Heart right ventricle (tissue), 16 donors: ENCODE measurements around the gene SERPINE2. TPM values are rescaled to one million over a fixed set of nuclear protein-coding genes. Genes with fewer than 3 reads are reported as not detected.
A peak's percentile ranks its signal among the peaks of the same experiment; 100 is the strongest.

Experiments
- ATAC-seq, 8 donors: fragments of 200-7000 bp; cut with Tn5 transposase; one replicate each; pipeline ENCODE4 v1.9.1; 2020; ENCODE audit warnings: mild to moderate bottlenecking in 8 of 8, moderate library complexity in 8 of 8, moderate number of reproducible peaks in 1 of 8
- DNase-seq, 2 donors: peaks; one replicate each; pipeline ENCODE4 v3.0.0-alpha.2; 2020
- H3K27ac ChIP-seq, 10 donors: fragments of 200-600 bp; sonication (generic) in 2 of 10; one replicate each; pipeline versions ENCODE4 v1.5.0 to v1.8.0; 2020 to 2022; ENCODE audit warnings: mild to moderate bottlenecking in 3 of 10
- H3K27me3 ChIP-seq, 7 donors: fragments of 200-600 bp; one replicate each; pipeline ENCODE4 v1.8.0; 2021 to 2022; ENCODE audit warnings: mild to moderate bottlenecking in 2 of 7
- H3K36me3 ChIP-seq, 9 donors: fragments of 200-600 bp; sonication (generic) in 1 of 9; one replicate each; pipeline versions ENCODE4 v1.5.0 to v1.8.0; 2020 to 2022; ENCODE audit warnings: mild to moderate bottlenecking in 2 of 9
- H3K4me1 ChIP-seq, 9 donors: fragments of 200-600 bp; sonication (generic) in 1 of 9; one replicate each; pipeline versions ENCODE4 v1.5.0 to v1.8.0; 2020 to 2022; ENCODE audit warnings: mild to moderate bottlenecking in 4 of 9
- H3K4me3 ChIP-seq, 10 donors: fragments of 200-600 bp; sonication (generic) in 2 of 10; one replicate each; pipeline versions ENCODE4 v1.5.0 to v1.8.0; 2020 to 2022; ENCODE audit warnings: mild to moderate bottlenecking in 7 of 10, moderate library complexity in 2 of 10
- H3K9me3 ChIP-seq, 11 donors: fragments of 200-600 bp in 10 of 11; sonication (generic) in 2 of 11; one replicate each; pipeline versions ENCODE4 v1.5.0 to v1.8.0; 2013 to 2022; ENCODE audit warnings: mild to moderate bottlenecking in 2 of 11, control low read depth in 1 of 11, moderate library complexity in 1 of 11
- CTCF ChIP-seq, 9 donors: fragments of 200-600 bp; sonication (generic) in 2 of 9; IDR thresholded peaks; one replicate each; pipeline versions ENCODE4 v1.5.0 to v1.8.0; 2021 to 2022; ENCODE audit warnings: antibody characterized with exemption in 9 of 9, mild to moderate bottlenecking in 5 of 9, moderate library complexity in 1 of 9
- WGBS, 2 donors: extraction: QIAGEN DNeasy Blood & Tissue Kit; methylation state at CpG; one replicate each; pipeline ENCODE4 v1.1.7; 2013; ENCODE audit warnings: inconsistent platforms in 1 of 2; 5-methylcytosine and 5-hydroxymethylcytosine counted together
- intact Hi-C, 10 donors: fragments of 100-400 bp; cut with DNase I; formaldehyde crosslinking; loops; one replicate each; pipeline versions ENCODE4 v1.11.1 to v1.14.2; 2022
- polyA plus RNA-seq, 2 donors: library from polyadenylated mRNA; stranded (reverse); fragments of 200-250 nt; gene quantifications; one replicate each; pipeline ENCODE4 v1.2.3, GENCODE V29; 2013
- total RNA-seq, 10 donors: library from RNA; stranded (reverse); fragmentation: NEBNext Ultra II Directional in 3 of 10; extraction: Animal tissue kit (Norgen Biotek cat#: 25700) in 3 of 10; gene quantifications; one replicate each; pipeline versions ENCODE4 v1.2.1 to v1.2.4, GENCODE V29; 2021 to 2023
- donor health status: Arrhythmogenic right ventricular cardiomyopathy.
- donor health status: ischemic (EF 13 %, LVEDD 7.1; RV severe dilation, severe dysfunction).
- donor health status: healthy with polysubstance abuse.
- donor health status: DM: no; HTN: yes; CAD: no.
- donor health status: DM: no; HTN: no; CAD: no.
- donor health status: ischemic (EF 25% LVEDD 6.9; RV normal size, moderate dysfunction).
- donor health status: ischemic (EF 25% LVEDD 5.7; RV mildly dilated, moderate dysfunction).
- donor health status: healthy.
- donor health status: DM: yes; HTN: yes; CAD: no.
- donor health status: Ischemic cardiomyopathy.
- donor health status: ischemic (EF 35%, LVEDD 5.7; RV mildly dilated, moderate dysfunction).
- donor health status: nonischemic (EF 11% LVEDD 7.7; RV severe dilation, severe dysfunction).
- donor health status: DM: yes; HTN: yes; CAD: no.
- donor health status: PGD.
- donor health status: ischemic (EF 29% LVEDD 5.4; RV normal size, mild dysfunction).
- donor health status: nonischemic (EF 23%, LVEDD 6.1; RV moderate dilation, normal function).

The SERPINE2 gene
- total and polyA plus RNA-seq, 12 donors = 5.3 to 56.6 (median 19.7) TPM

DNA sequence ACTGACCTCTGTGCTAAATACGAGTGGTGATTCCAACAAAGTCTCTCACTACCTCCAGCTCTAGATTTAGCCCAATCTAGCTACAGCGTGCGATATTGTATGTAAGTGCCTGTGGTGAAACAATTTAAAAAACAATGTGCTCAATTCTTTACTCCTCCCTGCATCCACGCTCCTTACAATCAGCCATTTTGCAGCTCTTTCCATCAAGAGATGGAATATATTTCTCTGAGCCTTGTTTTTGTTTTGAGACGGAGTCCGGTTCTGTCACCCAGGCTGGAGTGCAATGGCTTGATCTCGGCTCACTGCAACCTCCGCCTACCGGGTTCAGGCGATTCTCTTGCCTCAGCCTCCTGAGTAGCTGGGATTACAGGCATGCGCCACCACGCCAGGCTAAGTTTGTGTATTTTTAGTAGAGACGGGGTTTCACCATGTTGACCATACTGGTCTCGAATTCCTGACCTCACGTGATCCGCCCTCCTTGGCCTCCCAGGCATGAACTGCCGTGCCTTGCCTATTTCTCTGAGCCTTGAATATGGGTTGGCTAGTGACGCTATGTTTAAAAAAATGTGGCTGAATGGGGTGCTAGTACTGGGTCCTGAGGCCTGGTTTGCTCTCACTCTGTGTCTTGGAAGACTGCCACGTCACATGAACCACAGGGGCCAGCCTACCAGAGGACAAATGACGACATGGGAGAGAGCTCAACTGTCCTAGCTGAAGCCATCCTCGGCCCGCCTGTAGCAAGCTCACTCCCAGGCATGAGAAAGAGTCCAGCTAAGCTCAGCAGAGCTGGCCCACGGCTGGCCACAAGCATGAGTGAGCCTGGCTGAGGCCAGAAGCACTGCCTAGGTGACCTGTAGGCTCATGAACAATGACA lies 108.7 kb downstream of the SERPINE2 start:
- intact Hi-C loops = no loop called here
- Histone ChIP-seq H3K9me3 (peaks cover 0 to 18% (median 4%) of the 10 kb centered on the region in 11 donors), H3K27ac (peak overlapping the region in 8 of 10 donors; percentile 42 to 73 (median 60)), H3K4me3 (no peak overlapping the region), H3K4me1 (peaks cover 9 to 63% (median 54%) of the 10 kb centered on the region in 9 donors), H3K36me3 (no peaks in the 10 kb centered on the region), H3K27me3 (no peaks in the 10 kb centered on the region)
- 65 to 70% methylated on average over 23 of the region's 23 CpGs for WGBS, 2 donors
- TF ChIP-seq CTCF (IDR thresholded peaks at IDR 0.05) = no peak
- ATAC-seq = peak; percentile 85 to 96 (median 90)
- peak; percentile 42 to 78 for DNase-seq

GRCh38 chr2:223929571-223930102 lies 109.4 kb downstream of the SERPINE2 start:
- WGBS, 2 donors = 68 to 75% methylated on average over 4 of the region's 4 CpGs
- Histone ChIP-seq H3K4me1 (peaks cover 9 to 62% (median 48%) of the 10 kb centered on the region in 9 donors), H3K4me3 (no peak overlapping the region), H3K27me3 (no peaks in the 10 kb centered on the region), H3K27ac (peak overlapping the region in 4 of 10 donors; percentile 42 to 73 (median 64)), H3K9me3 (peaks cover 0 to 18% (median 4%) of the 10 kb centered on the region in 11 donors), H3K36me3 (no peaks in the 10 kb centered on the region)
- no peak for DNase-seq
- no peak for TF ChIP-seq CTCF (IDR thresholded peaks at IDR 0.05)
- intact Hi-C loops = no loop called here
- ATAC-seq = no peak

DNA sequence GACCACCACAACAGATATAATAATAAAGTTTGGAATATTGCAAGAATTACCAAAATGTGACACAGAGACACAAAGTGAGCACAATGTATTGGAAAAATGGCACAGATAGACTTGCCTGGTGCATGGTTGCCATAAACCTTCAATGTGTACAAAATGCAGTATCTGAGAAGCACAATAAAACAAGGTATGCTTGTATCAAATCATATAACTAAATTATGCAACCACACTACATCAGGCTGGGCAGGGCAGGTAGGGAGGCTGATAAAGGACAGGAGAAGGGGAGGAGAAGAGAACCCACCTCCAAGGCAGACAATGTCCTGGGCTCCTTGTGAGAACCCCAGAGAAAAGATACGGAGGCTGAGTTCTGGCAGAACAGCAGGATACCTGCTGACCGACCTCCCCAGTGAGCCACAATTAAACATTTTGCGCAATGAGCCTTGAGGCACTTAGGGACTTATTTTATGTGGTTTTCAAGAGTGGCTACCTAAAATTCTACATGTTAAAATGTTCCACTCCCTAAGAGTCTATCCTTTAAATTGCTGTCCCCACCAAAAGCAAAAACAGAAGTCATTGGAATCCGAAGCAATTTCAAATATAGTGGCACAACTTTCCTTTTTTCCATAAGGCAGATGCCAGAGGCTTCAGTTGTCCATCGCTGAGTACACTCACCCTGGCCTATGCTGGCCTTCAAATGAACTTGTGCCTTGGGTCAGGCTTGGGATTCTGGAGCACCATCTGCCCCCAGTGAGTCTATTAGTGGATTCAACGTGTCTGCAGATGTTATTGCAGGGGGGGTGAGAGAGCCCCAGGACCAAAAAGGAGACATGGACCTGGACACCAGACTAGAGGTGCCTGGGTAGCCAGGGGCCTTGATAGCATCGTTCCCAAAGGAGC lies 110.7 kb downstream of the SERPINE2 start:
- TF ChIP-seq CTCF (IDR thresholded peaks at IDR 0.05) = no peak
- peaks cover 0 to 18% (median 4%) of the 10 kb centered on the region in 11 donors for H3K9me3 ChIP-seq
- ATAC-seq (peak in 1 of 8 donors; percentile 18), DNase-seq (no peak)
- no peaks in the 10 kb centered on the region for H3K36me3 ChIP-seq
- WGBS, 2 donors = 86 to 94% methylated on average over 7 of the region's 7 CpGs
- no peak overlapping the region for H3K27ac ChIP-seq
- H3K4me3 ChIP-seq = no peak overlapping the region
- peaks cover 7 to 59% (median 35%) of the 10 kb centered on the region in 9 donors for H3K4me1 ChIP-seq
- intact Hi-C loops = no loop called here
- no peaks in the 10 kb centered on the region for H3K27me3 ChIP-seq

GRCh38 chr2:223925106-223925505 lies 114.0 kb downstream of the SERPINE2 start:
- ATAC-seq (no peak), DNase-seq (no peak)
- Histone ChIP-seq H3K9me3 (peaks cover 0 to 18% (median 4%) of the 10 kb centered on the region in 11 donors), H3K36me3 (peaks cover 0 to 2% (median 0%) of the 10 kb centered on the region in 9 donors), H3K27ac (no peak overlapping the region), H3K4me1 (peaks cover under 1 to 58% (median 9%) of the 10 kb centered on the region in 9 donors), H3K4me3 (no peak overlapping the region), H3K27me3 (no peaks in the 10 kb centered on the region)
- 96 to 97% methylated on average over 3 of the region's 3 CpGs for WGBS, 2 donors
- intact Hi-C loops = no loop called here
- TF ChIP-seq CTCF (IDR thresholded peaks at IDR 0.05) = no peak
